ENCODE measurements around the gene ZNF83.

The ZNF83 gene

GRCh38 chr19:52566121-52566520, 72.0 kb downstream of the ZNF83 start:
- Mint-ChIP-seq H3K27ac (no peak overlapping the region), H3K4me3 (no peak overlapping the region), H3K4me1 (peaks cover 8% of the 10 kb centered on the region), H3K36me3 (peaks cover 28% of the 10 kb centered on the region), H3K9me3 (peaks cover 11% of the 10 kb centered on the region), H3K27me3 (no peaks in the 10 kb centered on the region)
